Astrocyte of the spinal cord (primary cell): Measurements from ENCODE around the gene GRID2IP.

Experiments
- DNase-seq: peaks from one replicate; pipeline ENCODE4 v3.0.0; 2011; ENCODE audit warnings: low read depth, low spot score
- H3K4me3 ChIP-seq: 2 replicates; pipeline ENCODE4 v1.5.1; 2011; ENCODE audit warnings: low read depth, mild to moderate bottlenecking, low read length, moderate library complexity
- in situ Hi-C: cut with HindIII; loops from 2 replicates; pipeline ENCODE4 v1.10.0; 2017; ENCODE audit warnings: low sequenced_read_pairs
- TF ChIP-seq, protein P1 (sequence below): IDR thresholded peaks from 2 replicates; pipeline ENCODE4 v1.5.1; 2012; ENCODE audit warnings: low read depth, mild to moderate bottlenecking, low read length, inconsistent platforms

GRID2IP gene

DNA sequence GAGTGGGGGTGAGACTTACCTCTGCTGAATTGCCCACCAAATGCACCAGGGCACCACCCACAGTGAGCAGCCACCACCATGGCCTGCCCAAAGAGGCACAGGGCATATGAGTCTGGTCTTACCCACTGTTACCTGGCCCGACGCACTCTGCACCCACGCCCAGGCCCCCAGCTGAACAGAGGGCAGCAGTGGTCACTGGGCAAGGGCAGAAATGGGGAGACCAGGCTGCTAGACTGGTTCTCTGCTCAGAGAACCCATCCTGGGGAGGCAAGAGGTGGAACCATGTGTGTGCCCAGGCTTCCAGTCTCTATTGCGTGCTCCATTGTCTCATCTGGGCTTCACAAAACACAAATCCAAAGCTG is 64.1 kb downstream of the GRID2IP start:
- DNase-seq: no peak
- TF ChIP-seq, protein P1, sequence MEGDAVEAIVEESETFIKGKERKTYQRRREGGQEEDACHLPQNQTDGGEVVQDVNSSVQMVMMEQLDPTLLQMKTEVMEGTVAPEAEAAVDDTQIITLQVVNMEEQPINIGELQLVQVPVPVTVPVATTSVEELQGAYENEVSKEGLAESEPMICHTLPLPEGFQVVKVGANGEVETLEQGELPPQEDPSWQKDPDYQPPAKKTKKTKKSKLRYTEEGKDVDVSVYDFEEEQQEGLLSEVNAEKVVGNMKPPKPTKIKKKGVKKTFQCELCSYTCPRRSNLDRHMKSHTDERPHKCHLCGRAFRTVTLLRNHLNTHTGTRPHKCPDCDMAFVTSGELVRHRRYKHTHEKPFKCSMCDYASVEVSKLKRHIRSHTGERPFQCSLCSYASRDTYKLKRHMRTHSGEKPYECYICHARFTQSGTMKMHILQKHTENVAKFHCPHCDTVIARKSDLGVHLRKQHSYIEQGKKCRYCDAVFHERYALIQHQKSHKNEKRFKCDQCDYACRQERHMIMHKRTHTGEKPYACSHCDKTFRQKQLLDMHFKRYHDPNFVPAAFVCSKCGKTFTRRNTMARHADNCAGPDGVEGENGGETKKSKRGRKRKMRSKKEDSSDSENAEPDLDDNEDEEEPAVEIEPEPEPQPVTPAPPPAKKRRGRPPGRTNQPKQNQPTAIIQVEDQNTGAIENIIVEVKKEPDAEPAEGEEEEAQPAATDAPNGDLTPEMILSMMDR: no peak
- in situ Hi-C loops: no loop called here
- H3K4me3 ChIP-seq: no peak overlapping the region

DNA sequence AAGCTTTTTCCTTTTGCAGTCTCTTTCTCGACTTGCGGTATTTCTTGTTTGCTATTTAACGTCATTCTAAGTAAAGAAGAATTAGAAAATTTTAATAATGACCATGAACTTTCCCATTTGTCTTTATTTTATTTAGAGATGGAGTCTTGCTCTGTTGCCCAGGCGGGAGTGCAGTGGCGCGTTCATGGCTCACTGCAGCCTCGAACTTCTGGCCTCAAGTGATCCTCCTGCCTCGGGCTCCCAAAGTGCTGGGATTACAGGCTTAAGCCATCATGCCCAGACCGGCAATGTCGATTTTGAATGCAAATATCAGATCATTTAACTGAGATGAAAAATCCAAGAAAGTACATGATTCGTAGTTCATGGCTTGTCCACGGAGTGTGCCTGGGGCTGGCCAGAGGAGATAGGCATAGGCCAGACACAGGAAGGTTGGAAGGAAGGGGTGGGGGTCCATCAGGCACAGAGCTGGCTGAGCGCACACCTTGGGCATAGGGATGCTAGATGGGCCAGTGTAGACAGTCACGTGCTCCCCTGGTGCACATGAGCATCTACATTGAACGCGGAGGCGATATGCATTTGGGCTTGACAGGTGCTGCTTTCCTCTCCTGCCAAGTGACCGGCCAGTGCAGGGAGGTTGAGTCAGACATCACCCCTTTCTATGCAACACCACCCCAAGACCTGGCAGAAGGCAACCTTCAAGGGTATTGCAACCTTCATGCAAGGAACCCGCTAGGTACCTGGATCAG is 64.7 kb downstream of the GRID2IP start:
- TF ChIP-seq, protein P1: no peak
- DNase-seq: no peak
- H3K4me3 ChIP-seq: no peak overlapping the region
- in situ Hi-C loops: no loop called here

DNA sequence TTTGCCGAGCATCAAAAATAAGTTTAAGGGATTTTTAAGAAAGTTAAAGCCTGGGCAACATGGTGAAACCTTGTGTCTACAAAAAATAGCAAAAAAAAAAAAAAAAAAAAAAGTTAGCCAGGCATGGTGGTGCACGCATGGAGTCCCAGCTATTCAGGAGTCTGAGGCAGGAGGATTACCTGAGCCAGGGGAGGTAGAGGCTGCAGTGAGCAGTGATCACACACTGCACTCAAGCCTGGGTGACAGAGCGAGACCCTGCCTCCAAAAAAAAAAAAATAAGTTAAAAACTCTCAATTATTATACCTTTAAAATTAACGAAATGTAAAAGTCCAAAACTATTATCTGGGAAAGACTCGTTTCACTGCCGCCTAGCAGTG is 68.5 kb downstream of the GRID2IP start:
- DNase-seq: no peak
- TF ChIP-seq, protein P1: no peak
- peak overlapping the region; percentile 93 for H3K4me3 ChIP-seq
- in situ Hi-C loops: no loop called here

DNA sequence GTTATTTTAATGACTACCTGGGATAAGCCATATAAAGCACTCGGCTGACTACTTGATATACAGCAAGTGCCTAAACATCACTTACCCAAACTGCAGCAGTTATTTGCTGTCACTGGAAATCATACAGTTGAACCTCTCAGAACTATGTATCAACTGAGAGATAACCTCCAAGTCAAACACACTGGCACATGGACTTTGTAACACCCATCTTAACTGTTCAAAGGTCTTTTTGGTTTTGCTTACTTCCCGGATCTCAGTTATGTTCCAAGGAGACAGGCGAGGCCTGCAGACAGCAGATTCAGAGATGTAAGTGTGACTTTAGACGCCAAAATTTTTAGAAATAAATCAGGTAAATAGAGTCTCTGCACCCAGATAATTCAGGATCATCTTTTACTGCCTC is 69.0 kb downstream of the GRID2IP start:
- DNase-seq: no peak
- TF ChIP-seq, protein P1: no peak
- in situ Hi-C loops: no loop called here
- H3K4me3 ChIP-seq: peak overlapping the region; percentile 93

DNA sequence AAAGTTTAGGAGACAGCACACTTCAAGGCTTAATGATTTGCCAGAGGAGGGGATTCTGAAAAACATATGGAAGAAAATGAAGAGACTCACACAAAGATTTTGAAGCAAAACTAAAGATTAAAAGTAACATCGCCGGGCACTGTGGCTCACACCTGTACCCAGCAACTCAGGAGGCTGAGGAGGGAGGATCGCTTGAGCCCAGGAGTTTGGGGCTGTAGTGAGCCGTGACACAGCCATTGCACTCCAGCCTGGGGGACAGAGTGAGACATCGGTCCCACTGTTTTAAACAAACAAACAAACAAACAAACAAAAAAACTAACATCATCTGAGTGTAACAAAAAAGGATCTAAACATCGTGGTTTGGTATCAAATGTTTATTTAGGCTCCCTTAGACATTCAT is 69.8 kb downstream of the GRID2IP start:
- in situ Hi-C loops: no loop called here
- no peak for DNase-seq
- no peak overlapping the region for H3K4me3 ChIP-seq
- TF ChIP-seq, protein P1: no peak

DNA sequence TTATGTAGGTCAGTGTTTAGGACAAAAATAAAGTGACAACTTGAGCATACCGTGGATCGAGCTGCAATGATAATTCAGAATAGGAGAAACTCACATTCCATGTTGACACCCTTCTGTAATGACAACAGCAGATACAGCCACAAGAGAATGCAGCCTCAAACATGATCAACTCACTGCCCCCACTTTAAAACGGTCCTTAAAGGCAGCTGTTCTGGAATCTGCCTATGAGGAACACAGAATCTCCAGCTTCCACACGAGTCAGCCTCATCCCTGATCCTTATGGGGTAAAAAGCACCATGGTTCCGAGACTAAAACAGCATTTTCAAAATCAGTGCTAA is 71.0 kb downstream of the GRID2IP start:
- H3K4me3 ChIP-seq: no peak overlapping the region
- TF ChIP-seq, protein P1: no peak
- DNase-seq: no peak
- in situ Hi-C loops: no loop called here
